H1 (cell line): ENCODE data around the gene ZBTB40. TPM values are rescaled to one million over a fixed set of nuclear protein-coding genes. Genes with fewer than 3 reads are reported as not detected.

Experiments used
- CTCF ChIA-PET: fragments of 300-600 bp; sonication (Branson Sonifier 250); formaldehyde crosslinking; loops from one replicate; lab custom pipeline; 2021; ENCODE audit not compliant: partially characterized antibody; lab: Charles Lee
- POLR2A ChIA-PET: fragments of 300-600 bp; sonication (Branson Sonifier 250); formaldehyde crosslinking; loops from one replicate; lab custom pipeline; 2021; ENCODE audit warnings: inconsistent platforms; ENCODE audit not compliant: partially characterized antibody; lab: Charles Lee
- DNase-seq, 2 experiments: peaks; one replicate each; pipeline versions ENCODE4 v3.0.0 to v3.0.0-alpha.2; 2010 to 2022; ENCODE audit warnings: low spot score in 2 of 2, low read depth in 1 of 2, mixed read lengths in 1 of 2
- FAIRE-seq: peaks from 2 replicates; lab custom pipeline; 2011; peaks lifted over from hg19 to GRCh38; lab: Jason Lieb, UNC
- H2AFZ ChIP-seq: 2 replicates; pipeline ENCODE4 v1.8.1; 2012; ENCODE audit warnings: low read length, inconsistent platforms
- H2AK5ac ChIP-seq: 2 replicates; pipeline ENCODE4 v1.6.1; 2013; ENCODE audit warnings: low read depth, low read length
- H2BK120ac ChIP-seq: replicated peaks from 2 replicates; pipeline ENCODE3; 2013; ENCODE audit warnings: low read depth, low read length, inconsistent platforms
- H2BK12ac ChIP-seq: 2 replicates; pipeline ENCODE4 v1.6.1; 2013; ENCODE audit warnings: low read depth, low read length
- H2BK15ac ChIP-seq: 2 replicates; pipeline ENCODE4 v1.6.1; 2013; ENCODE audit warnings: low read length
- H2BK20ac ChIP-seq: 2 replicates; pipeline ENCODE4 v1.6.1; 2013; ENCODE audit warnings: low read length
- H2BK5ac ChIP-seq: 2 replicates; pipeline ENCODE4 v1.6.1; 2013; ENCODE audit warnings: low read depth, low read length
- H3K14ac ChIP-seq: 2 replicates; pipeline ENCODE4 v1.6.1; 2013; ENCODE audit warnings: inconsistent platforms; ENCODE audit not compliant: insufficient read length
- H3K18ac ChIP-seq: 2 replicates; pipeline ENCODE4 v1.6.1; 2013; ENCODE audit warnings: low read length; ENCODE audit errors: extremely low read depth
- H3K23ac ChIP-seq: 2 replicates; pipeline ENCODE4 v1.6.1; 2013; ENCODE audit warnings: inconsistent platforms; ENCODE audit not compliant: insufficient read length
- H3K23me2 ChIP-seq: 2 replicates; pipeline ENCODE4 v1.6.1; 2013; ENCODE audit warnings: low read depth, low read length
- H3K27ac ChIP-seq: 2 replicates; pipeline ENCODE4 v1.6.1; 2011; ENCODE audit warnings: low read depth, low read length, inconsistent platforms
- H3K27me3 ChIP-seq, 4 experiments: replicated peaks in 1 of 4; 1 replicate in 1 of 4; 2 replicates in 3 of 4; pipeline versions ENCODE4 v1.6.1 to v1.8.1; 2011 to 2013; ENCODE audit warnings: low read length in 3 of 4, mild to moderate bottlenecking in 3 of 4, inconsistent platforms in 2 of 4, mixed read lengths in 2 of 4, moderate library complexity in 1 of 4; ENCODE audit not compliant: control insufficient read depth in 3 of 4, insufficient read depth in 3 of 4; ENCODE audit errors: extremely low read depth in 1 of 4
- H3K36me3 ChIP-seq, 4 experiments: 2 replicates each; pipeline versions ENCODE4 v1.6.1 to v1.8.1; 2011 to 2013; ENCODE audit warnings: mild to moderate bottlenecking in 4 of 4, low read length in 3 of 4, moderate library complexity in 2 of 4, control low read depth in 1 of 4, inconsistent platforms in 1 of 4; ENCODE audit not compliant: insufficient read depth in 4 of 4, control insufficient read depth in 2 of 4
- H3K4ac ChIP-seq: replicated peaks from 2 replicates; pipeline ENCODE3; 2013; ENCODE audit warnings: low read length, low read depth, mixed read lengths, inconsistent platforms; ENCODE audit not compliant: insufficient read length
- H3K4me1 ChIP-seq, 4 experiments: replicated peaks in 1 of 4; 1 replicate in 1 of 4; 2 replicates in 3 of 4; pipeline versions ENCODE4 v1.6.1 to v1.8.1; 2011 to 2013; ENCODE audit warnings: low read length in 3 of 4, inconsistent platforms in 2 of 4, mixed read lengths in 1 of 4; ENCODE audit not compliant: insufficient read depth in 4 of 4, control insufficient read depth in 3 of 4
- H3K4me2 ChIP-seq, 2 experiments: 2 replicates each; pipeline versions ENCODE4 v1.6.1 to v1.8.1; 2011 to 2013; ENCODE audit warnings: low read depth in 2 of 2, low read length in 2 of 2, control low read depth in 1 of 2, inconsistent platforms in 1 of 2, mild to moderate bottlenecking in 1 of 2; ENCODE audit not compliant: insufficient read depth in 1 of 2
- H3K4me3 ChIP-seq, 4 experiments: fragments of 200-600, 300-600 bp in 1 of 4; sonication (generic), shearing (Covaris generic), sonication (Bioruptor Twin) in 1 of 4; 2 replicates each; pipeline versions ENCODE4 v1.5.1 to v1.8.1; 2011 to 2016; ENCODE audit warnings: low read length in 4 of 4, low read depth in 3 of 4, control low read depth in 2 of 4, inconsistent platforms in 2 of 4, mild to moderate bottlenecking in 2 of 4, mixed read lengths in 1 of 4, moderate library complexity in 1 of 4; ENCODE audit not compliant: insufficient read depth in 2 of 4; ENCODE audit errors: extremely low read depth in 1 of 4
- H3K56ac ChIP-seq: replicated peaks from 2 replicates; pipeline ENCODE3; 2013; ENCODE audit warnings: low read depth, mild to moderate bottlenecking, mixed read lengths, low read length, inconsistent platforms; ENCODE audit not compliant: insufficient read length
- H3K79me1 ChIP-seq: 2 replicates; pipeline ENCODE4 v1.6.1; 2013; ENCODE audit warnings: low read depth, low read length, control low read depth
- H3K79me2 ChIP-seq, 2 experiments: 2 replicates each; pipeline versions ENCODE4 v1.6.1 to v1.8.1; 2012 to 2013; ENCODE audit warnings: low read length in 2 of 2, mild to moderate bottlenecking in 2 of 2, inconsistent platforms in 1 of 2; ENCODE audit not compliant: insufficient read depth in 2 of 2, control insufficient read depth in 1 of 2
- H3K9ac ChIP-seq, 4 experiments: replicated peaks in 1 of 4; 1 replicate in 1 of 4; 2 replicates in 3 of 4; pipeline versions ENCODE4 v1.6.1 to v1.8.1; 2011 to 2013; ENCODE audit warnings: low read depth in 3 of 4, low read length in 3 of 4, control low read depth in 2 of 4, mild to moderate bottlenecking in 2 of 4, moderate library complexity in 2 of 4, inconsistent platforms in 1 of 4; ENCODE audit errors: extremely low read depth in 1 of 4
- H3K9me3 ChIP-seq, 2 experiments: 2 replicates each; pipeline versions ENCODE4 v1.6.1 to v1.8.1; 2012 to 2013; ENCODE audit warnings: mild to moderate bottlenecking in 2 of 2, moderate library complexity in 2 of 2, control low read depth in 1 of 2, inconsistent platforms in 1 of 2, low read depth in 1 of 2, low read length in 1 of 2, mixed read lengths in 1 of 2; ENCODE audit not compliant: insufficient read depth in 2 of 2
- H4K20me1 ChIP-seq, 2 experiments: replicated peaks in 1 of 2; 2 replicates each; pipeline versions ENCODE3 to v1.8.1; 2011 to 2013; ENCODE audit warnings: inconsistent platforms in 2 of 2, low read length in 2 of 2, mild to moderate bottlenecking in 1 of 2; ENCODE audit not compliant: insufficient read depth in 2 of 2, control insufficient read depth in 1 of 2
- H4K5ac ChIP-seq: 2 replicates; pipeline ENCODE4 v1.6.1; 2013; ENCODE audit warnings: low read length, low read depth, mixed read lengths, inconsistent platforms; ENCODE audit not compliant: insufficient read length
- H4K8ac ChIP-seq: 2 replicates; pipeline ENCODE4 v1.8.0; 2013; ENCODE audit warnings: mild to moderate bottlenecking, moderate library complexity, low read length, inconsistent platforms; ENCODE audit not compliant: insufficient read depth; ENCODE audit errors: extremely low read depth
- H4K91ac ChIP-seq: replicated peaks from 2 replicates; pipeline ENCODE3; 2013; ENCODE audit warnings: low read length, mixed read lengths, inconsistent platforms; ENCODE audit not compliant: insufficient read length
- HDAC2 ChIP-seq, 2 experiments: fragments of 300-600 bp in 1 of 2; sonication (generic) in 1 of 2; IDR thresholded peaks; 2 replicates each; pipeline ENCODE4 v1.6.1; 2011 to 2012; ENCODE audit warnings: low read depth in 2 of 2, low read length in 2 of 2, mild to moderate bottlenecking in 2 of 2, moderate library complexity in 2 of 2, borderline replicate concordance in 1 of 2, inconsistent platforms in 1 of 2
- HDAC6 ChIP-seq: IDR thresholded peaks from one replicate; pipeline ENCODE4 v1.7.1; 2012; ENCODE audit warnings: low read depth, mild to moderate bottlenecking, inconsistent platforms, low read length, moderate library complexity
- NANOG ChIP-seq: IDR thresholded peaks from 2 replicates; pipeline ENCODE4 v1.6.1; 2011; ENCODE audit warnings: low read length, low read depth, mild to moderate bottlenecking, inconsistent platforms; ENCODE audit not compliant: insufficient read depth, poor library complexity, severe bottlenecking
- RFX5 ChIP-seq: IDR thresholded peaks from 2 replicates; pipeline ENCODE4 v1.6.1; 2011; ENCODE audit warnings: low read depth, low read length, improper control_type of control experiment, borderline replicate concordance
- SAP30 ChIP-seq: fragments of 300-600 bp; sonication (generic); IDR thresholded peaks from 2 replicates; pipeline ENCODE4 v1.7.1; 2012; ENCODE audit warnings: low read length, moderate library complexity, mild to moderate bottlenecking, inconsistent platforms; ENCODE audit not compliant: insufficient read depth, insufficient replicate concordance
- TCF12 ChIP-seq: IDR thresholded peaks from 2 replicates; pipeline ENCODE4 v1.6.1; 2011; ENCODE audit warnings: low read depth, mild to moderate bottlenecking, low read length
- WGBS, 2 experiments: shearing (Covaris generic) in 1 of 2; methylation state at CpG; one replicate each; pipeline versions ENCODE4 v1.1.6 to v1.1.7; 2013 to 2015; ENCODE audit warnings: low lambda C conversion rate in 2 of 2, mixed read lengths in 2 of 2, inconsistent platforms in 1 of 2, low coverage in 1 of 2, missing lambda C conversion rate in 1 of 2; ENCODE audit not compliant: insufficient replicate concordance in 2 of 2, insufficient coverage in 1 of 2, insufficient read length in 1 of 2; ENCODE audit errors: extremely low coverage in 1 of 2, missing lambda C conversion rate in 1 of 2; 5-methylcytosine and 5-hydroxymethylcytosine counted together
- polyA plus RNA-seq, 7 experiments: library from polyadenylated mRNA; depleted of rRNA in 3 of 7; stranded (reverse) in 5 of 7; unstranded in 2 of 7; fragments of >200 nt in 5 of 7; fragments of 200-250 nt in 2 of 7; gene quantifications; 1 replicate in 5 of 7; 2 replicates in 1 of 7; 4 replicates in 1 of 7; pipeline versions ENCODE4 v1.2.1 to v1.2.3, GENCODE V29; 2011 to 2013; ENCODE audit warnings: missing spikeins in 2 of 7, mixed read lengths in 2 of 7
- total RNA-seq: library from RNA; stranded (reverse); fragmentation: NEBNext Ultra II Directional; extraction: Animal tissue kit (Norgen Biotek cat#: 25700); gene quantifications from 2 replicates; pipeline ENCODE4 v1.2.1, GENCODE V29; 2021
- TF ChIP-seq, protein P1 (sequence below): IDR thresholded peaks from 2 replicates; pipeline ENCODE4 v1.6.1; 2011; ENCODE audit warnings: low read length, improper control_type of control experiment

The ZBTB40 gene
- total and polyA plus RNA-seq, 2 of the 8 experiments (the other 6 are each of a cell fraction or from before 2014, with no cell fraction given), result 3.1 to 19.3 TPM

DNA sequence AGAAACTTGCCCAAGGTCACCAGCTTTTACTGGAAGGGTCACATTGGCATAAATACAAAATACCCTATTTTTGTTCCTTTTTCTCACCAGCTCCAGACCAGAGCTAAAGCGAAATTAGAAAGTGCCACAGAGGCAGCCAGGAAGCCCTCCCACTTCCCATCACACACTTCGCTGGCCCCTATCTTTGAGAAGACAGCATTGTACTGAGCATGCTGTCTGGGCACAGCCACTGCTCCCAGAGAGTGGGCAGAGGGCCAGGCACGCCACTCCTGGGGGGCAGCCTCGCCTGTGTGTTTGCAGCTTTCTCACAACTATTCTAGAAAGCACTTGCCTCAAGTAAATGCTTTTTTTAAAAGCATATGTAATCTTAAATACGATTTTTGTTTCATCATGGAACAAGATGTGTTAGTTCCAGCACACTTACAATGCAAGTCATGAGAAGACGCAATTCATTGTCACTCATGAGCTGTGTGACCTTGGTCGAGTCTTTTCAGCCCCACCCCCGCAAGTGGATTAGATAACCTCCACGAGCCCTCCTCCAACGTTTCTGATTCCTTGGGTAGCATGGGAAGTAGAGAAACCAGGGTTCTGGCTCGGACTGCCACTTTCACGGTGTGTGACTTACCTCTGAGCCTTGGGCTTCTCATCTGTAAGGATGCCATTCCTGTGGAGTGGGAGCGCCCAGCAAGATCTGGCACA is 85.9 kb downstream of the ZBTB40 start:
- TF ChIP-seq RFX5, result no peak
- TF ChIP-seq SAP30, result no peak
- no peak for TF ChIP-seq TCF12
- no peak for TF ChIP-seq HDAC2 (IDR thresholded peaks at IDR 0.05; ENCODE audit: borderline replicate concordance in 1 of 2, low read depth in 2 of 2, low read length in 2 of 2)
- TF ChIP-seq, protein P1, sequence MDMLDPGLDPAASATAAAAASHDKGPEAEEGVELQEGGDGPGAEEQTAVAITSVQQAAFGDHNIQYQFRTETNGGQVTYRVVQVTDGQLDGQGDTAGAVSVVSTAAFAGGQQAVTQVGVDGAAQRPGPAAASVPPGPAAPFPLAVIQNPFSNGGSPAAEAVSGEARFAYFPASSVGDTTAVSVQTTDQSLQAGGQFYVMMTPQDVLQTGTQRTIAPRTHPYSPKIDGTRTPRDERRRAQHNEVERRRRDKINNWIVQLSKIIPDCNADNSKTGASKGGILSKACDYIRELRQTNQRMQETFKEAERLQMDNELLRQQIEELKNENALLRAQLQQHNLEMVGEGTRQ, result no peak
- TF ChIP-seq NANOG, result no peak
- TF ChIP-seq HDAC6, result no peak
- no peak overlapping the region for H3K4me2 ChIP-seq
- WGBS, 2 experiments, result 89% methylated on average over 13 of the region's 13 CpGs; no CpG with 5 or more reads in 1 of the 2 experiments
- H2AFZ ChIP-seq, result no peak overlapping the region
- no peaks in the 10 kb centered on the region for H3K79me2 ChIP-seq
- no peak for FAIRE-seq
- no peak overlapping the region for H2AK5ac ChIP-seq
- no peaks in the 10 kb centered on the region for H3K23me2 ChIP-seq
- H3K9me3 ChIP-seq, result no peaks in the 10 kb centered on the region
- H3K79me1 ChIP-seq, result no peaks in the 10 kb centered on the region
- H4K91ac ChIP-seq, result no peak overlapping the region
- H4K20me1 ChIP-seq, result no peaks in the 10 kb centered on the region
- H3K18ac ChIP-seq, result no peak overlapping the region
- no peak overlapping the region for H2BK20ac ChIP-seq
- H3K9ac ChIP-seq, result no peak overlapping the region
- no peak overlapping the region for H4K5ac ChIP-seq
- no peak overlapping the region for H3K56ac ChIP-seq
- no peaks in the 10 kb centered on the region for H3K27me3 ChIP-seq
- no peaks in the 10 kb centered on the region for H3K36me3 ChIP-seq
- no peak overlapping the region for H2BK120ac ChIP-seq
- H3K14ac ChIP-seq, result no peak overlapping the region
- no peak for DNase-seq
- H3K4ac ChIP-seq, result no peak overlapping the region
- H3K23ac ChIP-seq, result no peak overlapping the region
- H4K8ac ChIP-seq, result no peak overlapping the region
- no peak overlapping the region for H3K4me3 ChIP-seq
- ChIA-PET CTCF (interaction anchor here (0.9 to 2.5 kb wide), 4 partner anchors 16 to 406 kb away, joined by 3 to 7 read pairs (median 4); no protein-coding TSS in a partner anchor), POLR2A (no interaction called here)
- H2BK5ac ChIP-seq, result no peak overlapping the region
- H3K27ac ChIP-seq, result no peak overlapping the region
- H3K4me1 ChIP-seq, result no peaks in the 10 kb centered on the region; a peak in 1 of 7 replicates
- H2BK12ac ChIP-seq, result no peak overlapping the region
- no peak overlapping the region for H2BK15ac ChIP-seq
